ENCODE data around the gene GALNT18. TPM values are rescaled to one million over a fixed set of nuclear protein-coding genes. Genes with fewer than 3 reads are reported as not detected.
A peak's percentile ranks its signal among the peaks of the same experiment; 100 is the strongest.

GALNT18 gene
- total and polyA plus RNA-seq, 2 experiments from 2014 or later = 4.3 to 10.8 TPM

- H3K27me3 ChIP-seq (ENCODE audit: insufficient read depth) = no peaks in the 10 kb centered on the region
- no peak overlapping the region for H3K27ac ChIP-seq (ENCODE audit: low read depth)
- H3K36me3 ChIP-seq (ENCODE audit: insufficient read depth) = no peaks in the 10 kb centered on the region
- Mint-ChIP-seq H3K4me1 (peaks cover 23% of the 10 kb centered on the region), H3K27me3 (ENCODE audit: insufficient read depth, low read depth, poor library complexity) (peaks cover 4% of the 10 kb centered on the region), H3K27ac (no peak overlapping the region), H3K36me3 (ENCODE audit: low read depth) (no peaks in the 10 kb centered on the region), H3K9me3 (no peaks in the 10 kb centered on the region), H3K4me3 (no peak overlapping the region)
- no peak for DNase-seq (ENCODE audit: low spot score)
- no peak overlapping the region for H2AFZ ChIP-seq
- H3K4me2 ChIP-seq = no peak overlapping the region
- peak; percentile 19; the same call in 1 of the 3 replicates for ATAC-seq
- no peaks in the 10 kb centered on the region for H3K4me1 ChIP-seq (ENCODE audit: insufficient read depth)
- H3K9me2 ChIP-seq (ENCODE audit: insufficient read depth) = no peaks in the 10 kb centered on the region
- H3K4me3 ChIP-seq = no peak overlapping the region
- H3K79me2 ChIP-seq (replicated peaks; ENCODE audit: insufficient read depth) = no peaks in the 10 kb centered on the region
- no peaks in the 10 kb centered on the region; the same call in 1 of the 2 replicates for H4K20me1 ChIP-seq (replicated peaks; ENCODE audit: insufficient read depth)
- TF ChIP-seq CTCF (conservative IDR thresholded peaks at IDR 0.05; ENCODE audit: low read depth in 2 of 2) (no peak), STAT1 (IDR thresholded peaks at IDR 0.05; ENCODE audit: unreplicated experiment) (no peak), EZH2 (IDR thresholded peaks at IDR 0.05; ENCODE audit: low read depth, unreplicated experiment) (no peak), ZNF331 (CRISPR knock-in tag; IDR thresholded peaks at IDR 0.05; ENCODE audit: low read depth) (no peak), EZH2phosphoT487 (IDR thresholded peaks at IDR 0.05; ENCODE audit: unreplicated experiment) (no peak), CREB1 (CRISPR knock-in tag; IDR thresholded peaks at IDR 0.05; ENCODE audit: low read depth) (no peak), NANOG (IDR thresholded peaks at IDR 0.05; ENCODE audit: borderline replicate concordance) (no peak), REST (IDR thresholded peaks at IDR 0.05; ENCODE audit: unreplicated experiment) (no peak), JUNB (IDR thresholded peaks at IDR 0.05; ENCODE audit: unreplicated experiment) (no peak), ZNF114 (CRISPR knock-in tag; IDR thresholded peaks at IDR 0.05) (no peak), POLR2AphosphoS5 (IDR thresholded peaks at IDR 0.05; ENCODE audit: low read depth) (no peak), ETS1 (IDR thresholded peaks at IDR 0.05) (no peak), ZNF462 (CRISPR knock-in tag; IDR thresholded peaks at IDR 0.05) (no peak)
- H3F3A ChIP-seq (replicated peaks; ENCODE audit: low read depth) = no peaks in the 10 kb centered on the region
Measured at GRCh38 chr11:11416502-11416901, 205.3 kb downstream of the GALNT18 start.
